ENCODE measurements around the gene DNASE2. TPM values are rescaled to one million over a fixed set of nuclear protein-coding genes. Genes with fewer than 3 reads are reported as not detected.

Gene DNASE2
- total RNA-seq, 1 experiment from 2014 or later: 23.8 TPM

GRCh38 chr19:12834566-12834943 is 46.7 kb downstream of the DNASE2 start, which contains the start of gene RTBDN:
RTBDN (minus strand) TSS chr19:12834579; CDS start chr19:12829979, 4,600 bp downstream.
- WGBS (ENCODE audit: extremely low coverage, insufficient read length, low lambda C conversion rate): no CpG with 5 or more reads among the region's 20 CpGs
- Histone ChIP-seq H3K79me2 (ENCODE audit: insufficient read depth, low read length) (no peaks in the 10 kb centered on the region), H3K27ac (ENCODE audit: insufficient read length, low read depth, low read length) (no peak within 1 kb of the TSS), H3K4me2 (ENCODE audit: insufficient read depth, insufficient read length, low read length) (peak within 1 kb of the TSS; percentile 76), H3K14ac (ENCODE audit: insufficient read depth, low read length) (no peak within 1 kb of the TSS; the same call in 1 of the 2 replicates), H2BK15ac (ENCODE audit: low read depth, low read length) (no peak within 1 kb of the TSS), H3K9ac (ENCODE audit: extremely low read depth, insufficient read length, low read length) (no peak within 1 kb of the TSS), H2BK120ac (ENCODE audit: low read depth, low read length, poor library complexity, severe bottlenecking) (no peak within 1 kb of the TSS), H2BK20ac (ENCODE audit: low read depth, low read length, poor library complexity, severe bottlenecking) (no peak within 1 kb of the TSS), H3T11ph (ENCODE audit: low read length) (no peak within 1 kb of the TSS), H3K4ac (ENCODE audit: low read depth, low read length) (no peak within 1 kb of the TSS), H4K5ac (ENCODE audit: insufficient read length, low read depth, low read length) (no peak within 1 kb of the TSS), H4K91ac (ENCODE audit: insufficient read length, low read depth, low read length) (no peak within 1 kb of the TSS), H3K23me2 (ENCODE audit: insufficient read length, low read depth, low read length, poor library complexity, severe bottlenecking) (peaks cover 10% of the 10 kb centered on the region), H3K27me3 (ENCODE audit: insufficient read depth, low read length) (peaks cover 3% of the 10 kb centered on the region; the same call in 1 of the 2 replicates), H2AK5ac (ENCODE audit: insufficient read length, low read length) (no peak within 1 kb of the TSS), H3K9me3 (ENCODE audit: control insufficient read depth, low read depth, low read length) (no peaks in the 10 kb centered on the region), H3K23ac (ENCODE audit: insufficient read length, low read depth, low read length) (no peak within 1 kb of the TSS), H3K56ac (ENCODE audit: insufficient read length, low read depth, low read length) (no peak within 1 kb of the TSS), H4K8ac (replicated peaks; ENCODE audit: insufficient read length, low read depth, low read length) (no peak within 1 kb of the TSS), H3K18ac (ENCODE audit: insufficient read length, low read depth, low read length) (no peak within 1 kb of the TSS), H3K79me1 (ENCODE audit: insufficient read depth, low read depth, low read length, poor library complexity, severe bottlenecking) (no peaks in the 10 kb centered on the region), H2BK12ac (ENCODE audit: insufficient read length, low read depth, low read length) (no peak within 1 kb of the TSS), H2AFZ (ENCODE audit: low read length) (no peak within 1 kb of the TSS), H3K4me1 (ENCODE audit: insufficient read depth, low read length) (no peaks in the 10 kb centered on the region; the same call in 1 of the 2 replicates), H2BK5ac (ENCODE audit: insufficient read length, low read length) (no peak within 1 kb of the TSS), H4K20me1 (ENCODE audit: control insufficient read depth, insufficient read depth, insufficient read length) (no peaks in the 10 kb centered on the region)
- peak; percentile 46 for DNase-seq
- Mint-ChIP-seq H3K9me3 (no peaks in the 10 kb centered on the region; a peak in 1 of 5 replicates), H3K27me3 (ENCODE audit: low read depth) (peaks cover 46% of the 10 kb centered on the region), H3K4me3 (peak within 1 kb of the TSS; percentile 68 to 90), H3K4me1 (peaks cover 32 to 40% of the 10 kb centered on the region in 2 experiments), H3K36me3 (ENCODE audit: insufficient read depth in 1 of 3, low read depth in 3 of 3) (no peaks in the 10 kb centered on the region; a peak in 1 of 7 replicates), H3K27ac (no peak within 1 kb of the TSS)
- TF ChIP-seq, protein P1, sequence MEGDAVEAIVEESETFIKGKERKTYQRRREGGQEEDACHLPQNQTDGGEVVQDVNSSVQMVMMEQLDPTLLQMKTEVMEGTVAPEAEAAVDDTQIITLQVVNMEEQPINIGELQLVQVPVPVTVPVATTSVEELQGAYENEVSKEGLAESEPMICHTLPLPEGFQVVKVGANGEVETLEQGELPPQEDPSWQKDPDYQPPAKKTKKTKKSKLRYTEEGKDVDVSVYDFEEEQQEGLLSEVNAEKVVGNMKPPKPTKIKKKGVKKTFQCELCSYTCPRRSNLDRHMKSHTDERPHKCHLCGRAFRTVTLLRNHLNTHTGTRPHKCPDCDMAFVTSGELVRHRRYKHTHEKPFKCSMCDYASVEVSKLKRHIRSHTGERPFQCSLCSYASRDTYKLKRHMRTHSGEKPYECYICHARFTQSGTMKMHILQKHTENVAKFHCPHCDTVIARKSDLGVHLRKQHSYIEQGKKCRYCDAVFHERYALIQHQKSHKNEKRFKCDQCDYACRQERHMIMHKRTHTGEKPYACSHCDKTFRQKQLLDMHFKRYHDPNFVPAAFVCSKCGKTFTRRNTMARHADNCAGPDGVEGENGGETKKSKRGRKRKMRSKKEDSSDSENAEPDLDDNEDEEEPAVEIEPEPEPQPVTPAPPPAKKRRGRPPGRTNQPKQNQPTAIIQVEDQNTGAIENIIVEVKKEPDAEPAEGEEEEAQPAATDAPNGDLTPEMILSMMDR (conservative IDR thresholded peaks at IDR 0.05): no peak

All from H9 (cell line).